ENCODE data around the gene CKS1B. TPM values are rescaled to one million over a fixed set of nuclear protein-coding genes. Genes with fewer than 3 reads are reported as not detected.

The CKS1B gene
- total and polyA plus RNA-seq, 9 of the 15 experiments (the other 6 are each of a cell fraction or from before 2014, with no cell fraction given) = 215 to 1,103 (median 460) TPM

DNA sequence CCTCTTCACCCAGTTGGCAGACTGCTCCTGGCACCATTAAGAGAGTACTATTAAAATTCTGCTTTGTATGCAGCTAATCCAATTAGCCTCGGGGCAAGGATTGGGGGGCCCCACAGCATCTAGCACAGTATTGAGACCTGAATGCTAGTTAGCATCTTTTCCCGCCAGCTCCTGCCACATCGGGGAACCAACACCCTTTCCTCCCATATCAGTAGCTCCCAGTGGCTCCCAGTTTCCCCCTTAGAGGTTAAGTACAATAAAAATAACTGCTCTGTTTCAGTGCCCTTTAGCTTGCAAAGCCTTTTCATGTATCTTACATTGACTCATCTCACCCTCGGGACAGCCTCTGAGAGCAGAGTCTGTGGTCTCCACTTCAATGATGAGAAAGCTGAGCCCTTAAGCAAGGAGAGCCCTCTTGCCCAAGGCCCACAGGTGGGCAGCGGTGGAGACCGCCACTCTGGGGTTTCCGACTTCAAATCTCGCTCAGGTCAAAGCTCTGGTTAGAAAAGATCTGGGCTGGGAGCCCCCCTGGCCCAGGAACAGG is 33.8 kb upstream of the CKS1B start (continued):
- TF ChIP-seq ZC3H4 (CRISPR knock-in tag; IDR thresholded peaks at IDR 0.05; ENCODE audit: borderline replicate concordance) = no peak
- TF ChIP-seq, protein P1, sequence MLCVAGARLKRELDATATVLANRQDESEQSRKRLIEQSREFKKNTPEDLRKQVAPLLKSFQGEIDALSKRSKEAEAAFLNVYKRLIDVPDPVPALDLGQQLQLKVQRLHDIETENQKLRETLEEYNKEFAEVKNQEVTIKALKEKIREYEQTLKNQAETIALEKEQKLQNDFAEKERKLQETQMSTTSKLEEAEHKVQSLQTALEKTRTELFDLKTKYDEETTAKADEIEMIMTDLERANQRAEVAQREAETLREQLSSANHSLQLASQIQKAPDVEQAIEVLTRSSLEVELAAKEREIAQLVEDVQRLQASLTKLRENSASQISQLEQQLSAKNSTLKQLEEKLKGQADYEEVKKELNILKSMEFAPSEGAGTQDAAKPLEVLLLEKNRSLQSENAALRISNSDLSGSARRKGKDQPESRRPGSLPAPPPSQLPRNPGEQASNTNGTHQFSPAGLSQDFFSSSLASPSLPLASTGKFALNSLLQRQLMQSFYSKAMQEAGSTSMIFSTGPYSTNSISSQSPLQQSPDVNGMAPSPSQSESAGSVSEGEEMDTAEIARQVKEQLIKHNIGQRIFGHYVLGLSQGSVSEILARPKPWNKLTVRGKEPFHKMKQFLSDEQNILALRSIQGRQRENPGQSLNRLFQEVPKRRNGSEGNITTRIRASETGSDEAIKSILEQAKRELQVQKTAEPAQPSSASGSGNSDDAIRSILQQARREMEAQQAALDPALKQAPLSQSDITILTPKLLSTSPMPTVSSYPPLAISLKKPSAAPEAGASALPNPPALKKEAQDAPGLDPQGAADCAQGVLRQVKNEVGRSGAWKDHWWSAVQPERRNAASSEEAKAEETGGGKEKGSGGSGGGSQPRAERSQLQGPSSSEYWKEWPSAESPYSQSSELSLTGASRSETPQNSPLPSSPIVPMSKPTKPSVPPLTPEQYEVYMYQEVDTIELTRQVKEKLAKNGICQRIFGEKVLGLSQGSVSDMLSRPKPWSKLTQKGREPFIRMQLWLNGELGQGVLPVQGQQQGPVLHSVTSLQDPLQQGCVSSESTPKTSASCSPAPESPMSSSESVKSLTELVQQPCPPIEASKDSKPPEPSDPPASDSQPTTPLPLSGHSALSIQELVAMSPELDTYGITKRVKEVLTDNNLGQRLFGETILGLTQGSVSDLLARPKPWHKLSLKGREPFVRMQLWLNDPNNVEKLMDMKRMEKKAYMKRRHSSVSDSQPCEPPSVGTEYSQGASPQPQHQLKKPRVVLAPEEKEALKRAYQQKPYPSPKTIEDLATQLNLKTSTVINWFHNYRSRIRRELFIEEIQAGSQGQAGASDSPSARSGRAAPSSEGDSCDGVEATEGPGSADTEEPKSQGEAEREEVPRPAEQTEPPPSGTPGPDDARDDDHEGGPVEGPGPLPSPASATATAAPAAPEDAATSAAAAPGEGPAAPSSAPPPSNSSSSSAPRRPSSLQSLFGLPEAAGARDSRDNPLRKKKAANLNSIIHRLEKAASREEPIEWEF (CRISPR knock-in tag; IDR thresholded peaks at IDR 0.05) = no peak
- TF ChIP-seq, protein P2, sequence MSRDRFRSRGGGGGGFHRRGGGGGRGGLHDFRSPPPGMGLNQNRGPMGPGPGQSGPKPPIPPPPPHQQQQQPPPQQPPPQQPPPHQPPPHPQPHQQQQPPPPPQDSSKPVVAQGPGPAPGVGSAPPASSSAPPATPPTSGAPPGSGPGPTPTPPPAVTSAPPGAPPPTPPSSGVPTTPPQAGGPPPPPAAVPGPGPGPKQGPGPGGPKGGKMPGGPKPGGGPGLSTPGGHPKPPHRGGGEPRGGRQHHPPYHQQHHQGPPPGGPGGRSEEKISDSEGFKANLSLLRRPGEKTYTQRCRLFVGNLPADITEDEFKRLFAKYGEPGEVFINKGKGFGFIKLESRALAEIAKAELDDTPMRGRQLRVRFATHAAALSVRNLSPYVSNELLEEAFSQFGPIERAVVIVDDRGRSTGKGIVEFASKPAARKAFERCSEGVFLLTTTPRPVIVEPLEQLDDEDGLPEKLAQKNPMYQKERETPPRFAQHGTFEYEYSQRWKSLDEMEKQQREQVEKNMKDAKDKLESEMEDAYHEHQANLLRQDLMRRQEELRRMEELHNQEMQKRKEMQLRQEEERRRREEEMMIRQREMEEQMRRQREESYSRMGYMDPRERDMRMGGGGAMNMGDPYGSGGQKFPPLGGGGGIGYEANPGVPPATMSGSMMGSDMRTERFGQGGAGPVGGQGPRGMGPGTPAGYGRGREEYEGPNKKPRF (IDR thresholded peaks at IDR 0.05; ENCODE audit: low read depth, low read length) = no peak
